GM13977 (cell line): ENCODE data around the gene SLC24A5.

Experiments used
- DNase-seq: peaks from one replicate; pipeline ENCODE4 v3.0.0; 2012; ENCODE audit warnings: low spot score
- CTCF ChIP-seq: IDR thresholded peaks from 2 replicates; pipeline ENCODE4 v1.5.1; 2012; ENCODE audit warnings: mild to moderate bottlenecking, control low read depth; ENCODE audit not compliant: insufficient read depth; ENCODE audit errors: extremely low read depth, missing control alignments
- in situ Hi-C: fragments of 300-500 bp; cut with MboI; formaldehyde crosslinking; loops from one replicate; pipeline ENCODE4 v1.12.0; 2022; ENCODE audit warnings: low sequenced_read_pairs, low pct_unique_long_range_greater_than_20kb, mixed read lengths, inconsistent platforms; ENCODE audit not compliant: unreplicated experiment

Gene SLC24A5

GRCh38 chr15:48096355-48096786 lies 24.4 kb upstream of the SLC24A5 start:
- TF ChIP-seq CTCF = no peak
- in situ Hi-C loops = no loop called here
- no peak for DNase-seq

- no peak for DNase-seq
- in situ Hi-C loops = no loop called here
- no peak for TF ChIP-seq CTCF
Measured at GRCh38 chr15:48096813-48097212, 24.0 kb upstream of the SLC24A5 start.

GRCh38 chr15:48097264-48097663 lies 23.5 kb upstream of the SLC24A5 start:
- DNase-seq = no peak
- in situ Hi-C loops = no loop called here
- TF ChIP-seq CTCF = no peak

GRCh38 chr15:48101376-48101961 lies 19.3 kb upstream of the SLC24A5 start:
- TF ChIP-seq CTCF = no peak
- DNase-seq = no peak
- in situ Hi-C loops = no loop called here

- no peak for DNase-seq
- TF ChIP-seq CTCF = no peak
- in situ Hi-C loops = no loop called here
Measured at GRCh38 chr15:48102167-48102566, 18.6 kb upstream of the SLC24A5 start.

- in situ Hi-C loops = no loop called here
- no peak for DNase-seq
- TF ChIP-seq CTCF = no peak
Measured at GRCh38 chr15:48103647-48104046, 17.1 kb upstream of the SLC24A5 start.

GRCh38 chr15:48105936-48106335 lies 14.9 kb upstream of the SLC24A5 start:
- no peak for TF ChIP-seq CTCF
- in situ Hi-C loops = no loop called here

More at GRCh38 chr15:48105936-48106335, 14.9 kb upstream of the SLC24A5 start:
- DNase-seq = no peak
